Ecto neural progenitor cell (in vitro differentiated cells): Measurements from ENCODE around the gene KIF4B.
"Not testable (repeated sequence)": the region's sequence is repeated elsewhere in the genome, so short reads cannot be mapped to it uniquely, and the experiment has no call there.

ENCODE experiments used
- DNase-seq: peaks from one replicate; pipeline ENCODE4 v3.0.0-alpha.2; 2018; ENCODE audit warnings: low spot score

The KIF4B gene

GRCh38 chr5:155013526-155013925 is at the start of gene KIF4B:
Gene KIF4B (plus strand): TSS chr5:155013755. CDS start chr5:155013860, 105 bp downstream.
- DNase-seq, result no peak

GRCh38 chr5:154966081-154966841 is 47.3 kb upstream of the KIF4B start:
- no peak for DNase-seq

GRCh38 chr5:154966874-154967273 is 46.7 kb upstream of the KIF4B start:
- DNase-seq, result no peak

- no peak for DNase-seq
These were observed 46.0 kb upstream of the KIF4B start for GRCh38 chr5:154967421-154968024.

GRCh38 chr5:154968953-154969352 is 44.6 kb upstream of the KIF4B start:
- DNase-seq, result no peak

- DNase-seq, result no peak
These were observed 42.8 kb upstream of the KIF4B start for GRCh38 chr5:154970759-154971158.

GRCh38 chr5:154971501-154971900 is 42.1 kb upstream of the KIF4B start:
- no peak for DNase-seq

GRCh38 chr5:154972476-154973080 is 41.0 kb upstream of the KIF4B start:
- DNase-seq, result peak; percentile 47

- not testable (repeated sequence) for DNase-seq
These were observed 37.5 kb upstream of the KIF4B start for GRCh38 chr5:154976082-154976481.

GRCh38 chr5:154977409-154977808 is 36.1 kb upstream of the KIF4B start:
- DNase-seq, result no peak

GRCh38 chr5:154978294-154978693 is 35.3 kb upstream of the KIF4B start:
- not testable (repeated sequence) for DNase-seq

GRCh38 chr5:154984946-154985516 is 28.5 kb upstream of the KIF4B start:
- no peak for DNase-seq

GRCh38 chr5:154986151-154986550 is 27.4 kb upstream of the KIF4B start:
- DNase-seq, result no peak

- no peak for DNase-seq
These were observed 23.9 kb upstream of the KIF4B start for GRCh38 chr5:154989626-154990025.

GRCh38 chr5:154993461-154993860 is 20.1 kb upstream of the KIF4B start:
- no peak for DNase-seq

GRCh38 chr5:154995679-154996078 is 17.9 kb upstream of the KIF4B start:
- DNase-seq, result peak; percentile 52

- DNase-seq, result no peak
These were observed 15.8 kb upstream of the KIF4B start for GRCh38 chr5:154997746-154998145.

GRCh38 chr5:154999865-155000264 is 13.7 kb upstream of the KIF4B start:
- no peak for DNase-seq

- no peak for DNase-seq
These were observed 12.0 kb upstream of the KIF4B start for GRCh38 chr5:155001523-155001922.

GRCh38 chr5:155002722-155003121 is 10.8 kb upstream of the KIF4B start:
- not testable (repeated sequence) for DNase-seq

GRCh38 chr5:155004138-155004744 is 9.3 kb upstream of the KIF4B start:
- peak; percentile 60 for DNase-seq

- not testable (repeated sequence) for DNase-seq
These were observed 7.3 kb upstream of the KIF4B start for GRCh38 chr5:155006265-155006664.
